ENCODE data around the gene GNB3. TPM values are rescaled to one million over a fixed set of nuclear protein-coding genes. Genes with fewer than 3 reads are reported as not detected.

The GNB3 gene
- total RNA-seq, 4 donors from 2014 or later, result 0.85 to 6.6 (median 0.94) TPM; not detected in 1

- H3K4me1 ChIP-seq, result peaks cover 0 to 13% (median 6%) of the 10 kb centered on the region in 4 donors
- H3K36me3 ChIP-seq, result no peaks in the 10 kb centered on the region
- TF ChIP-seq POLR2A (IDR thresholded peaks at IDR 0.05) (no peak), CTCF (IDR thresholded peaks at IDR 0.05) (no peak)
- H3K4me3 ChIP-seq, result no peak overlapping the region
- no peaks in the 10 kb centered on the region for H3K27me3 ChIP-seq
- DNase-seq, result peak in 1 of 3 donors; percentile 43
- H3K27ac ChIP-seq, result no peak overlapping the region
- H3K9me3 ChIP-seq, result no peaks in the 10 kb centered on the region
Observed at GRCh38 chr12:6824085-6824775, 16.5 kb upstream of the GNB3 start.

GRCh38 chr12:6824901-6825381, 15.8 kb upstream of the GNB3 start:
- Histone ChIP-seq H3K9me3 (no peaks in the 10 kb centered on the region), H3K27me3 (no peaks in the 10 kb centered on the region), H3K4me1 (peaks cover 0 to 21% (median 8%) of the 10 kb centered on the region in 4 donors), H3K36me3 (no peaks in the 10 kb centered on the region), H3K27ac (no peak overlapping the region), H3K4me3 (no peak overlapping the region)
- DNase-seq, result no peak
- TF ChIP-seq CTCF (IDR thresholded peaks at IDR 0.05) (no peak), POLR2A (IDR thresholded peaks at IDR 0.05) (no peak)

- H3K4me3 ChIP-seq, result no peak overlapping the region
- peaks cover 0 to 22% (median 8%) of the 10 kb centered on the region in 4 donors for H3K4me1 ChIP-seq
- no peak overlapping the region for H3K27ac ChIP-seq
- H3K36me3 ChIP-seq, result no peaks in the 10 kb centered on the region
- no peaks in the 10 kb centered on the region for H3K9me3 ChIP-seq
- DNase-seq, result peak; percentile 73 to 93 (median 90)
- H3K27me3 ChIP-seq, result no peaks in the 10 kb centered on the region
- TF ChIP-seq POLR2A (IDR thresholded peaks at IDR 0.05), result no peak
- peak; percentile 76 to 95 (median 90) for TF ChIP-seq CTCF (IDR thresholded peaks at IDR 0.05)
Observed at GRCh38 chr12:6825398-6826124, 15.2 kb upstream of the GNB3 start.

- no peak for DNase-seq
- no peaks in the 10 kb centered on the region for H3K36me3 ChIP-seq
- TF ChIP-seq CTCF (IDR thresholded peaks at IDR 0.05) (no peak), POLR2A (IDR thresholded peaks at IDR 0.05) (no peak)
- peaks cover 0 to 22% (median 8%) of the 10 kb centered on the region in 4 donors for H3K4me1 ChIP-seq
- H3K9me3 ChIP-seq, result no peaks in the 10 kb centered on the region
- no peaks in the 10 kb centered on the region for H3K27me3 ChIP-seq
- H3K27ac ChIP-seq, result no peak overlapping the region
- H3K4me3 ChIP-seq, result no peak overlapping the region
Observed at GRCh38 chr12:6826125-6826733, 14.5 kb upstream of the GNB3 start.

GRCh38 chr12:6826734-6827436, 13.8 kb upstream of the GNB3 start:
- H3K27me3 ChIP-seq, result no peaks in the 10 kb centered on the region
- peak overlapping the region in 3 of 4 donors; percentile 36 to 72 (median 52) for H3K27ac ChIP-seq
- H3K4me3 ChIP-seq, result no peak overlapping the region
- H3K4me1 ChIP-seq, result peaks cover 0 to 22% (median 8%) of the 10 kb centered on the region in 4 donors
- DNase-seq, result no peak
- no peaks in the 10 kb centered on the region for H3K36me3 ChIP-seq
- no peaks in the 10 kb centered on the region for H3K9me3 ChIP-seq
- no peak for TF ChIP-seq CTCF (IDR thresholded peaks at IDR 0.05)
- TF ChIP-seq POLR2A (IDR thresholded peaks at IDR 0.05), result no peak

Measured in Peyer's patch (tissue), 4 donors.